ENCODE results near the gene FSTL4.

DNA sequence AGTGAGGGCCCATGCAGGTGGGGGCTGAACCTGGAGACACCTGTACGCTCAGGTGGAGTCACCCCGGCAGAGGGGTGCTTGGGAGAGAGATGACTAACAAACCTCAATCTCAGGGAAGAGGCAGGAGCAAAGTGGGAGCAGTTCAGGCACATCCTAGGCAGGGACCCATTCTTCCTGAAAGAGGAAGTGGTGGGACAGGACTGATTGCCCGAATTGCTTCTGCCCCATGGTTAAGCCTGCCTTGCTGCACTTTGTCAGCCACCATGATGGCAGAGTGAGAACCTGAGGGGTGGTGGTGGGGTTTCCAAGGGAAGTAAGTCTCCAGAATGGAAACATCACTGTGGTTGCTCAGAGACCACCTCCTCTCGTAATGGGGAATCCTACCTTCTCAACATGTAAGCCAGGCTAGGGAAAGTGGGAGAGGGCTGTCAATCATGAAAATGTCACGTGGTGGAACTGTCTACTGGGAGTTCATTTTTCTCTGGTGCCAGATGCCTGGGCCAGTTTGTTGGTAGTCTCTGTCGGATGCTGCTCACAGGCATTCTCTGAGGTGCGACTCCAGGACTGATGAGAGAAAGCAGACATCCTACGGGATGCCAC is 410.2 kb downstream of the FSTL4 start:
- TF ChIP-seq, protein P1, sequence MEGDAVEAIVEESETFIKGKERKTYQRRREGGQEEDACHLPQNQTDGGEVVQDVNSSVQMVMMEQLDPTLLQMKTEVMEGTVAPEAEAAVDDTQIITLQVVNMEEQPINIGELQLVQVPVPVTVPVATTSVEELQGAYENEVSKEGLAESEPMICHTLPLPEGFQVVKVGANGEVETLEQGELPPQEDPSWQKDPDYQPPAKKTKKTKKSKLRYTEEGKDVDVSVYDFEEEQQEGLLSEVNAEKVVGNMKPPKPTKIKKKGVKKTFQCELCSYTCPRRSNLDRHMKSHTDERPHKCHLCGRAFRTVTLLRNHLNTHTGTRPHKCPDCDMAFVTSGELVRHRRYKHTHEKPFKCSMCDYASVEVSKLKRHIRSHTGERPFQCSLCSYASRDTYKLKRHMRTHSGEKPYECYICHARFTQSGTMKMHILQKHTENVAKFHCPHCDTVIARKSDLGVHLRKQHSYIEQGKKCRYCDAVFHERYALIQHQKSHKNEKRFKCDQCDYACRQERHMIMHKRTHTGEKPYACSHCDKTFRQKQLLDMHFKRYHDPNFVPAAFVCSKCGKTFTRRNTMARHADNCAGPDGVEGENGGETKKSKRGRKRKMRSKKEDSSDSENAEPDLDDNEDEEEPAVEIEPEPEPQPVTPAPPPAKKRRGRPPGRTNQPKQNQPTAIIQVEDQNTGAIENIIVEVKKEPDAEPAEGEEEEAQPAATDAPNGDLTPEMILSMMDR (IDR thresholded peaks at IDR 0.05 in 4 of 5, conservative IDR thresholded peaks at IDR 0.05 in 1 of 5), result no peak
- TF ChIP-seq POLR2A (IDR thresholded peaks at IDR 0.05), result no peak

All from gastrocnemius medialis (tissue), 4 donors.